Colonic mucosa (tissue), 4 donors: ENCODE results near the gene PRR15L. TPM values are rescaled to one million over a fixed set of nuclear protein-coding genes. Genes with fewer than 3 reads are reported as not detected.

Experiments used
- DNase-seq: peaks from one replicate; pipeline ENCODE4 v3.0.0-alpha.2; 2020
- H3K27ac ChIP-seq: fragments of 200-600 bp; one replicate; pipeline ENCODE4 v1.8.0; 2021
- H3K27me3 ChIP-seq: fragments of 200-600 bp; one replicate; pipeline ENCODE4 v1.8.0; 2021
- H3K36me3 ChIP-seq: fragments of 200-600 bp; one replicate; pipeline ENCODE4 v1.8.0; 2021
- H3K4me1 ChIP-seq: fragments of 200-600 bp; one replicate; pipeline ENCODE4 v1.8.0; 2021; ENCODE audit warnings: mild to moderate bottlenecking
- H3K4me3 ChIP-seq: fragments of 200-600 bp; one replicate; pipeline ENCODE4 v1.8.0; 2021
- H3K9ac ChIP-seq, 2 donors: one replicate each; pipeline ENCODE4 v1.7.0; 2013; ENCODE audit warnings: control low read depth in 2 of 2, low read depth in 2 of 2, low read length in 2 of 2
- H3K9me3 ChIP-seq: fragments of 200-600 bp; one replicate; pipeline ENCODE4 v1.8.0; 2021
- intact Hi-C: fragments of 100-400 bp; cut with DNase I; formaldehyde crosslinking; loops from one replicate; pipeline ENCODE4 v1.14.1; 2022
- total RNA-seq, 2 donors: library from RNA; stranded (reverse); fragmentation: NEBNext Ultra II Directional in 1 of 2; extraction: Animal tissue kit (Norgen Biotek cat#: 25700) in 1 of 2; gene quantifications; one replicate each; pipeline ENCODE4 v1.2.1, GENCODE V29; 2021
- TF ChIP-seq, protein P1 (sequence below): fragments of 200-600 bp; IDR thresholded peaks from one replicate; pipeline ENCODE4 v1.8.0; 2022; ENCODE audit warnings: antibody characterized with exemption, mild to moderate bottlenecking
- donor health status: healthy.
- donor health status: DM: no; HTN: no; CAD: no.
- donor health status: DM: no; HTN: no; CAD: no.

PRR15L gene
- total RNA-seq, 2 donors from 2014 or later: 223 to 259 TPM

DNA sequence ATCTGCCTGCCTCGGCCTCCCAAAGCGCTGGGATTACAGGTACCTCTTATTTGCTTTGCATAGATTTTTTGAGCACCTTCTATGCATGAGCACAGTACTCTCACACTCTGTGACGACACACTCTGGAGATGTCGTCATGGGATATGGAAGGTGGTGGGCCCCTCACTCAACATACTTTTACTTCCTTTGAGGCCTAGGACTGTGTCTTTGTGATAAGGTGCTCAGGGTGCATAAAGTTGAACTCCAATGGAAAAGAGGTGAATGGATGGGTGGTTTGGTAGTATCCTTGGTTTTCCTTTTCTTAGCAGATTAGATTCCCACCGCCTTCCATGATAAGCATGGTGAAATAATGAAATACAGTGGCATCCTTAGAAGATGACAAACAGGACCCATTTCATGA lies 7.2 kb upstream of the PRR15L start:
- no peak overlapping the region for H3K4me3 ChIP-seq
- no peak for DNase-seq
- no peaks in the 10 kb centered on the region for H3K9me3 ChIP-seq
- peak overlapping the region in 1 of 2 donors; percentile 13 for H3K9ac ChIP-seq
- TF ChIP-seq, protein P1, sequence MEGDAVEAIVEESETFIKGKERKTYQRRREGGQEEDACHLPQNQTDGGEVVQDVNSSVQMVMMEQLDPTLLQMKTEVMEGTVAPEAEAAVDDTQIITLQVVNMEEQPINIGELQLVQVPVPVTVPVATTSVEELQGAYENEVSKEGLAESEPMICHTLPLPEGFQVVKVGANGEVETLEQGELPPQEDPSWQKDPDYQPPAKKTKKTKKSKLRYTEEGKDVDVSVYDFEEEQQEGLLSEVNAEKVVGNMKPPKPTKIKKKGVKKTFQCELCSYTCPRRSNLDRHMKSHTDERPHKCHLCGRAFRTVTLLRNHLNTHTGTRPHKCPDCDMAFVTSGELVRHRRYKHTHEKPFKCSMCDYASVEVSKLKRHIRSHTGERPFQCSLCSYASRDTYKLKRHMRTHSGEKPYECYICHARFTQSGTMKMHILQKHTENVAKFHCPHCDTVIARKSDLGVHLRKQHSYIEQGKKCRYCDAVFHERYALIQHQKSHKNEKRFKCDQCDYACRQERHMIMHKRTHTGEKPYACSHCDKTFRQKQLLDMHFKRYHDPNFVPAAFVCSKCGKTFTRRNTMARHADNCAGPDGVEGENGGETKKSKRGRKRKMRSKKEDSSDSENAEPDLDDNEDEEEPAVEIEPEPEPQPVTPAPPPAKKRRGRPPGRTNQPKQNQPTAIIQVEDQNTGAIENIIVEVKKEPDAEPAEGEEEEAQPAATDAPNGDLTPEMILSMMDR: no peak
- H3K27me3 ChIP-seq: no peaks in the 10 kb centered on the region
- H3K4me1 ChIP-seq: peaks cover 11% of the 10 kb centered on the region
- intact Hi-C loops: no loop called here
- peak overlapping the region; percentile 93 for H3K27ac ChIP-seq
- H3K36me3 ChIP-seq: no peaks in the 10 kb centered on the region

DNA sequence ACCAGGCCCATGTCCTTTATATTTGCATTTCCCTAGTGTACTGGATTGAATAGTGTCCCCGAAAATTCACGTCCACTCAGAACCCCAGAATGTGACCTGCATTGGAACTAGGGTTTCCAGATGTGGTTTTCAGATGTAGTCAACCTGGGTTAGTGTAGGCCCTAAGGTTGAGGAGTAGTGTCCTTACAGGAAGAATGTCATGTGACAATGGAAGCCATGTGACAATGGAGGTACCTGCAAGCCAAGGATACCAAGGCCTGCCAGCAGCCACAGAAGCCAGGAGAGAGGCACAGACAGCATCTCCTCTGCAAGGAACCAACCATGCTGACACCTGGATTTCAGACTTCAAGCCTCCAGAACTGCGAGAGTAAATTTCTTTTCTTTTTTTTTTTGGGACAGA lies 5.2 kb upstream of the PRR15L start:
- Histone ChIP-seq H3K36me3 (no peaks in the 10 kb centered on the region), H3K9me3 (no peaks in the 10 kb centered on the region), H3K27me3 (no peaks in the 10 kb centered on the region), H3K4me1 (peaks cover 7% of the 10 kb centered on the region), H3K27ac (no peak overlapping the region), H3K9ac (no peak overlapping the region), H3K4me3 (no peak overlapping the region)
- TF ChIP-seq, protein P1: no peak
- intact Hi-C loops: no loop called here
- no peak for DNase-seq

DNA sequence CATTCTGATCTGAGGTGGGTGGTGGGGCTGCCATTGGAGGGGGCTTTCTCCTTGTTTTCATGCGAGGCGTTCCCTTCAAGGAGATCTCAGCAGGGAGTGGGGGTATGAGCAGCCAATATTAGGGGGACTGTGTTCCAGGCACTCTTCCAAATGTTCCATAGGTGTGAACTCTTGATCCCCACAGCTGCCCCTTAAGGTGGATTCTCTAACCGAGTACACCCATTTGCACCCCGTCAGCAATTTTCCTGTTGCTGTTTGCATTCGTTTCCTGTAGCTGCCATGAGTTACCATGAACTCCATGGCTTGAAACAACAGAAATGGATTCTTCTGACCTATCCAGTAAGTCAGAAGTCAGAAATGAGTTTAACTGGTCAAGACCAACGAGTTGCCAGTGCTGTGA lies 3.7 kb upstream of the PRR15L start:
- H3K9ac ChIP-seq: peak overlapping the region in 1 of 2 donors; percentile 64
- DNase-seq: no peak
- TF ChIP-seq, protein P1: no peak
- peak overlapping the region; percentile 86 for H3K27ac ChIP-seq
- H3K36me3 ChIP-seq: no peaks in the 10 kb centered on the region
- H3K4me1 ChIP-seq: peaks cover 7% of the 10 kb centered on the region
- no peaks in the 10 kb centered on the region for H3K27me3 ChIP-seq
- H3K9me3 ChIP-seq: no peaks in the 10 kb centered on the region
- H3K4me3 ChIP-seq: no peak overlapping the region
- intact Hi-C loops: no loop called here

DNA sequence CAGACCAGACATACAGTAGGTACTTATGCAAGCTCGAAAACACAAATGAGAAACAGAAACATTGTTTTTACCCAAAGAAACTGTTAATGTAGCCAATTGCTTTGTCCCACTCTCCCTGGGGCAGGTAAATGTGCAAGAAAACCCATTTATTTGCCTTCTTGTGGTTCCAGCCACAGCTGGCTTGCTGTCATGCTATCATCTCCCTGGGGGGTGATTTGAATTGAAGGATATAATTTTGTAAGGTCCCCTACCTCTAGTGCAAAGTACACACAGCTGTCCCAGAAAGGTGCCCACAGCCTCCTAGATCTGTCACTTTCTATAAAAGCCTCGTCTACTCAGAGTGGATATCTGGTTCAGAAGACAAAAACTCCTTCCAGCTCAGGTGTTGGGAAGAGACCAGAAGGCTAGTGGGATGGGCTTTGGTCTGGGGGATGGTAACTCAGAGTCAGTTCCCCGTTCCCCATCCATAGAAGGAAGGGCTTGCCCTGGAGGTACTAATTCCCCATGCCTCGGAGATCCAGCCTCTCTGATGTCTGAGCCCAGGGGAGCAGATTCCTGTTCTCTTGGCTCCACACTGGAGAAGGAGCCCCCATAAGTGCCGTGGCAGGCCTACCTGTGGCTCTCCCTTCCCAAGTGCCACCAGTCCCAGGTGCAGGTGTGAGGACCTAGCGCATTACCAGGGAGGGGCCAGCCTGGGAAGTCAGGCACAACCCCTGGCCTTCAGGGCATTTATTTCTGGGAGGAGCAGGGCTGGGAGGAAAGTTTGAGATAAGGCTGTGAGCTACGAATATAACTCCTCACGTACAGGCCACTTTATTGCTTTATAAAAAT lies 2.4 kb upstream of the PRR15L start:
- Histone ChIP-seq H3K4me3 (peak overlapping the region; percentile 8), H3K9ac (peak overlapping the region; percentile 48 to 100), H3K27ac (peak overlapping the region; percentile 86), H3K27me3 (no peaks in the 10 kb centered on the region), H3K36me3 (no peaks in the 10 kb centered on the region), H3K9me3 (no peaks in the 10 kb centered on the region), H3K4me1 (peaks cover 7% of the 10 kb centered on the region)
- TF ChIP-seq, protein P1: no peak
- intact Hi-C loops: no loop called here
- DNase-seq: peak; percentile 92

DNA sequence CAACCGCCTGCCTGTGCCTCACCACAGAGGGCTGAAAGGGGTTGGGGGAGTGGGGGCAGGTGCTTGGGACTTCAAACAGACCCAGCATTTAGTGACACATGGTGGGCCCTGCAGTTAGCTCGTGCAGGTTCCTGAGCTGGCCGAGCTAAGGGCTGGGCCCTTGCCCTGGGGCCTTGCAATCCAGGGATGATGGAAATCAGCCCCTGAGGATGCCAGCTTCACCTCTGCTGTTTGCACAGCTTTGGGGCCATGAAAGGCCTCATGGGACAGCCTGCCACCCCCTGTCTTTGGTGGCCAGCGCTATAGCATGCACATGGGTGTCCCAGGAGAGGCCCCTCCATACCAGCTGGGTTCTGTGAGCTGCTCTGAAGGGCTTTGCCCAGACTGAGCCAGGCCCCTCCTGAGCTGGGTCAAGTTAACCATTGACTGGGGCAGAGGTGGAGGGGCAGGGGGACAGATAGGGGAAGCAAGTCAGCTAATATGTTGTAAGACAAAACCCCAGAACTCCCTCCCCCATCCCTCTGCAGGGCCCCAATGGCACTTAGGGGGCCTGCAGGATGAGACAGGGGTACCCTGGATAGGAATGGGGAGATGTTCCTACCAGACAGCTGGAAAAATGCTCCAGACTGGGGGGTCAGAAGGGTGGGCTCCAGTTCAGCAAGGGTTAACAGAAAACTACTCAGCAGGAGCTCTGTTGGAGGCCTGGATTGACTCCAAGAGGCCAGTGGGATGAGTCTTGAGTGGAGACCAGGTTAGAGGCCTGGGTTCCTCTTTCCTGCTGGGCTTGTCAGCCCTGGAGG lies 692 bp downstream of the PRR15L start:
- H3K4me3 ChIP-seq: peak overlapping the region; percentile 55
- H3K9ac ChIP-seq: peak overlapping the region; percentile 91 to 100
- H3K27ac ChIP-seq: peak overlapping the region; percentile 86
- intact Hi-C loops: no loop called here
- H3K9me3 ChIP-seq: no peaks in the 10 kb centered on the region
- TF ChIP-seq, protein P1: no peak
- H3K36me3 ChIP-seq: no peaks in the 10 kb centered on the region
- no peaks in the 10 kb centered on the region for H3K27me3 ChIP-seq
- no peak for DNase-seq
- peaks cover 7% of the 10 kb centered on the region for H3K4me1 ChIP-seq
